Measurements from ENCODE around the gene KCNMA1. TPM values are rescaled to one million over a fixed set of nuclear protein-coding genes. Genes with fewer than 3 reads are reported as not detected.

Gene KCNMA1
- total and polyA plus RNA-seq, 4 donors = 36.2 to 95.0 (median 54.3) TPM

DNA sequence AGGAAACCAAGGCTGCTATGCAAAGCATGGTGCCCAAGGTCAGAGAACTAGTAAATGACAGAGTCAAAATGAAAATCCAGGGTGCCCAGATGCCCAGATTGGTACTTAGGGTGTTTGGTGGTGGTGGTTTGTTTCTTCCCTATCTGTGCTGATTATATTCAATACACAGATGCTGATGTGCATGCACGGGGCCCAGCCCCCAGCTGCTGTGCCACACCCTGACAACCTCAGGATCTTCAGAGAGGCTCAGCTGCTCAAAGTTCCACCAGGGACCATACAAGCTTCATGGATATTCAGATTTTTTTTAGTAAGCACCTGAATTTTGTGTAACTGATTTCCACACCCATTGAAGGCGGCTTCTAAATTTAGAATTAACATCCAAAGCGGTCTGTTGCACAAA, 75.6 kb downstream of the KCNMA1 start:
- no peak for DNase-seq (ENCODE audit: low read depth in 4 of 6, low spot score in 6 of 6)
- peaks cover 15% of the 10 kb centered on the region for H3K4me1 ChIP-seq (ENCODE audit: control insufficient read depth, insufficient read depth, low read length)
- H3K27me3 ChIP-seq (ENCODE audit: control insufficient read depth, insufficient read depth, low read length) = no peaks in the 10 kb centered on the region
- no peak overlapping the region for H3K4me3 ChIP-seq (ENCODE audit: low read depth, low read length)
- whole genome bisulfite sequencing (ENCODE audit: insufficient coverage) = 100% methylated on average over 1 of the region's 3 CpGs
- no peak overlapping the region for H3K27ac ChIP-seq (ENCODE audit: low read depth, low read length)
- no peaks in the 10 kb centered on the region for H3K36me3 ChIP-seq (ENCODE audit: control insufficient read depth, insufficient read depth, low read length)
- H3K9me3 ChIP-seq (ENCODE audit: control insufficient read depth, insufficient read depth, low read length) = no peaks in the 10 kb centered on the region

DNA sequence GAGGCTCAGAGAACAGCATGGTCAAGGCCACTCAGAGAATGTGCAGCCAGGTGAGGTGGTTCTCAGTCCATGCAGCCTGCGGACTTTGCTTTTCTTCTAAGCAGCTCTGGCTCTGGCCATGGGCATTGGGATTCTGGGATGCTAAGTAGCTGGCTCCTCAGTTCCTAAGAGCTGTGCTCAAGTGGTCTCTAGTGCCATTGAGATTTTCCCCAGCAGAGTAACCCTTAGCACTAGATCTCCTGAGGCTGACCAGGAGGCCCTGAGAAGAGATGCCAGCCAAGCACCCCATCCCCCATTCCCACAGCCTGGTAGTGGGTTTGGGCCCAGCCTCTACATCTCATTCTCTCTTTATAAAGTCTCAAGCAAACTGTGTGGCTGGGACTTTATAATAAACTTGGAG, 77.1 kb downstream of the KCNMA1 start:
- H3K27ac ChIP-seq (ENCODE audit: low read depth, low read length) = no peak overlapping the region
- WGBS (ENCODE audit: insufficient coverage) = 100% methylated on average over 1 of the region's 1 CpG
- no peak overlapping the region for H3K4me3 ChIP-seq (ENCODE audit: low read depth, low read length)
- peaks cover 7% of the 10 kb centered on the region for H3K4me1 ChIP-seq (ENCODE audit: control insufficient read depth, insufficient read depth, low read length)
- DNase-seq (ENCODE audit: low read depth in 4 of 6, low spot score in 6 of 6) = no peak
- no peaks in the 10 kb centered on the region for H3K27me3 ChIP-seq (ENCODE audit: control insufficient read depth, insufficient read depth, low read length)
- H3K36me3 ChIP-seq (ENCODE audit: control insufficient read depth, insufficient read depth, low read length) = no peaks in the 10 kb centered on the region
- H3K9me3 ChIP-seq (ENCODE audit: control insufficient read depth, insufficient read depth, low read length) = no peaks in the 10 kb centered on the region

DNA sequence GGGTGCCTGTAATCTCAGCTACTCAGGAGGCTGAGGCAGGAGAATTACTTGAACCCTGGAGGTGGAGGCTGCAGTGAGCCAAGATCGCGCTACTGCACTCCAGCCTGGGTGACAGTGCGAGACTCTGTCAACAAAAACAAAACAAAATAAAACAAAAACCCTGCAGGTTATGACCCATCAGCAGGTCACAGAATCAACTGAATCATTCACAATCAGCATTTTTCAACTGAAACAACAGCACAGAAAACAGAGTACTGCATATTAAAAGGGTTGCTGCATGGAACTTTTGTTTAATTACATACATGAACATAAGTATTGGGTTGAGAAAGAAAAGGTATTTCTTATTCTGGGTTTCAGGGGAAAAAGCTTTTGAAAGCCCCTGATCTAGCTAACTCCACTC, 77.6 kb downstream of the KCNMA1 start:
- H3K27ac ChIP-seq (ENCODE audit: low read depth, low read length) = no peak overlapping the region
- WGBS (ENCODE audit: insufficient coverage) = no CpG with 5 or more reads among the region's 3 CpGs
- DNase-seq (ENCODE audit: low read depth in 4 of 6, low spot score in 6 of 6) = no peak

DNA sequence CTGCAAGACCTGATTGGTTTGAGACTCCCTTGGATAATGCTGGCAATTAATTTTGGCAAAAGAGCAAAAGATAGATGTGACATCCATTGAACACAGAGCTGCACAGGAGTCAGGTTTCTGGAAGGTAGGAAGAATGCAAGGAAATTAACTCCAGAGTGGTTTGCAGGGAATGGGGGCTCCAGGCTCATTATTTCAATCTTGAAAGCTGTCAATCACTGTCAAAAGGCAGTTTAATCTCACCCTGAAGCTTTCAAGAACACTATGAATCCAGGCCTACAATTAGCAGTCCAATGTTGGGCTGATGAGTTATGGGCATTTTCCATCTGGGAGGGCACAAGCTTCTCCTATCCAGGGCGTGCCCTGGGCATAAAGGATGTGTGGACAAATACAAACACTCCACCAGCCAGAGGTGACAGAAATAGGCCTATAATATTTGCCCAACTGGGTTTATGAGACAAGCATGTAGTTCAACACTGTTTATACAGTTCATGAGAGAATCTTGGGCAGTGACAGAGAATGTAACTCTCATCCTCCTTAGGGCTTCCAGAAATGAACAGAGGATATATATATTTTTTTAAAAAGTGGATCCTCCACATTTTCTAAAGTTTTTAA, 80.5 kb downstream of the KCNMA1 start:
- H3K27ac ChIP-seq (ENCODE audit: low read depth, low read length) = no peak overlapping the region

More for the DNA sequence above, 77.6 kb downstream of the KCNMA1 start:
- Histone ChIP-seq H3K9me3 (ENCODE audit: control insufficient read depth, insufficient read depth, low read length) (no peaks in the 10 kb centered on the region), H3K4me3 (ENCODE audit: low read depth, low read length) (no peak overlapping the region), H3K4me1 (ENCODE audit: control insufficient read depth, insufficient read depth, low read length) (peaks cover 4% of the 10 kb centered on the region), H3K27me3 (ENCODE audit: control insufficient read depth, insufficient read depth, low read length) (no peaks in the 10 kb centered on the region), H3K36me3 (ENCODE audit: control insufficient read depth, insufficient read depth, low read length) (no peaks in the 10 kb centered on the region)

GRCh38 chr10:77555591-77556212, 81.9 kb downstream of the KCNMA1 start:
- H3K9me3 ChIP-seq (ENCODE audit: control insufficient read depth, insufficient read depth, low read length) = no peaks in the 10 kb centered on the region
- H3K27me3 ChIP-seq (ENCODE audit: control insufficient read depth, insufficient read depth, low read length) = no peaks in the 10 kb centered on the region
- peak overlapping the region; percentile 33 for H3K27ac ChIP-seq (ENCODE audit: low read depth, low read length)
- peaks cover 7% of the 10 kb centered on the region for H3K4me1 ChIP-seq (ENCODE audit: control insufficient read depth, insufficient read depth, low read length)
- WGBS (ENCODE audit: insufficient coverage) = 100% methylated on average over 2 of the region's 4 CpGs
- no peaks in the 10 kb centered on the region for H3K36me3 ChIP-seq (ENCODE audit: control insufficient read depth, insufficient read depth, low read length)
- H3K4me3 ChIP-seq (ENCODE audit: low read depth, low read length) = no peak overlapping the region
- peak in 1 of 6 donors; percentile 39 for DNase-seq (ENCODE audit: low read depth in 4 of 6, low spot score in 6 of 6)

More for the DNA sequence above, 80.5 kb downstream of the KCNMA1 start:
- DNase-seq (ENCODE audit: low read depth in 4 of 6, low spot score in 6 of 6) = peak in 1 of 6 donors; percentile 41
- Histone ChIP-seq H3K9me3 (ENCODE audit: control insufficient read depth, insufficient read depth, low read length) (no peaks in the 10 kb centered on the region), H3K4me1 (ENCODE audit: control insufficient read depth, insufficient read depth, low read length) (peaks cover 7% of the 10 kb centered on the region), H3K4me3 (ENCODE audit: low read depth, low read length) (no peak overlapping the region), H3K36me3 (ENCODE audit: control insufficient read depth, insufficient read depth, low read length) (no peaks in the 10 kb centered on the region), H3K27me3 (ENCODE audit: control insufficient read depth, insufficient read depth, low read length) (no peaks in the 10 kb centered on the region)
- WGBS (ENCODE audit: insufficient coverage) = no CpG with 5 or more reads among the region's 1 CpG

GRCh38 chr10:77554996-77555397, 82.6 kb downstream of the KCNMA1 start:
- DNase-seq (ENCODE audit: low read depth in 4 of 6, low spot score in 6 of 6) = no peak
- Histone ChIP-seq H3K36me3 (ENCODE audit: control insufficient read depth, insufficient read depth, low read length) (no peaks in the 10 kb centered on the region), H3K4me3 (ENCODE audit: low read depth, low read length) (no peak overlapping the region), H3K27ac (ENCODE audit: low read depth, low read length) (peak overlapping the region; percentile 47), H3K27me3 (ENCODE audit: control insufficient read depth, insufficient read depth, low read length) (no peaks in the 10 kb centered on the region), H3K4me1 (ENCODE audit: control insufficient read depth, insufficient read depth, low read length) (peaks cover 12% of the 10 kb centered on the region), H3K9me3 (ENCODE audit: control insufficient read depth, insufficient read depth, low read length) (no peaks in the 10 kb centered on the region)
- 82% methylated on average over 4 of the region's 7 CpGs for WGBS (ENCODE audit: insufficient coverage)

GRCh38 chr10:77553966-77554365, 83.6 kb downstream of the KCNMA1 start:
- 90% methylated on average over 4 of the region's 5 CpGs for WGBS (ENCODE audit: insufficient coverage)
- H3K4me1 ChIP-seq (ENCODE audit: control insufficient read depth, insufficient read depth, low read length) = peaks cover 15% of the 10 kb centered on the region
- H3K27ac ChIP-seq (ENCODE audit: low read depth, low read length) = no peak overlapping the region

GRCh38 chr10:77553311-77553710, 84.3 kb downstream of the KCNMA1 start:
- no peaks in the 10 kb centered on the region for H3K27me3 ChIP-seq (ENCODE audit: control insufficient read depth, insufficient read depth, low read length)
- H3K4me3 ChIP-seq (ENCODE audit: low read depth, low read length) = no peak overlapping the region
- H3K4me1 ChIP-seq (ENCODE audit: control insufficient read depth, insufficient read depth, low read length) = peaks cover 15% of the 10 kb centered on the region
- no peaks in the 10 kb centered on the region for H3K9me3 ChIP-seq (ENCODE audit: control insufficient read depth, insufficient read depth, low read length)
- H3K27ac ChIP-seq (ENCODE audit: low read depth, low read length) = no peak overlapping the region
- 58% methylated on average over 3 of the region's 3 CpGs for WGBS (ENCODE audit: insufficient coverage)
- H3K36me3 ChIP-seq (ENCODE audit: control insufficient read depth, insufficient read depth, low read length) = no peaks in the 10 kb centered on the region
- DNase-seq (ENCODE audit: low read depth in 4 of 6, low spot score in 6 of 6) = no peak

More at GRCh38 chr10:77553966-77554365, 83.6 kb downstream of the KCNMA1 start:
- Histone ChIP-seq H3K27me3 (ENCODE audit: control insufficient read depth, insufficient read depth, low read length) (no peaks in the 10 kb centered on the region), H3K36me3 (ENCODE audit: control insufficient read depth, insufficient read depth, low read length) (no peaks in the 10 kb centered on the region), H3K4me3 (ENCODE audit: low read depth, low read length) (no peak overlapping the region), H3K9me3 (ENCODE audit: control insufficient read depth, insufficient read depth, low read length) (no peaks in the 10 kb centered on the region)
- DNase-seq (ENCODE audit: low read depth in 4 of 6, low spot score in 6 of 6) = no peak

DNA sequence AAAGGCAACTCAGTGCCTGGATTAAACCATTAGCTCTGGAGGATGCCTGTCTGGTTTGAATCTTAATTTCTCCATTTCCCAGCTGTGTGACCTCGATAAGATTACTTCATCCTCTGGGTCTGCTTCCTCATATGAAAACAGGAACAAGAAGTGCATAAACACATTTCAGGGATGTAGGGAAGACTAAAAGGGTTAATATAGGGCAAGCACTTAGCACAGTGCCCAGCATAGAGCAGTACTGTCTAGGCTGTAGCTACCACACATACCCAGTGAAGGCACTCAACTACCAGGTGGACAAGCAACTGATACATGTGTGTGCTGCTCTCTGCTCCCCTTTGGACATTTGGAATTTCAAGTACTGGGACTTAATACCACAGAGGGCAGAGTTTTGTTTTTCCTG, 85.4 kb downstream of the KCNMA1 start:
- DNase-seq (ENCODE audit: low read depth in 4 of 6, low spot score in 6 of 6) = no peak
- no peak overlapping the region for H3K27ac ChIP-seq (ENCODE audit: low read depth, low read length)
- WGBS (ENCODE audit: insufficient coverage) = no CpG with 5 or more reads among the region's 1 CpG

GRCh38 chr10:77550378-77550777, 87.2 kb downstream of the KCNMA1 start:
- peaks cover 15% of the 10 kb centered on the region for H3K4me1 ChIP-seq (ENCODE audit: control insufficient read depth, insufficient read depth, low read length)
- no peaks in the 10 kb centered on the region for H3K27me3 ChIP-seq (ENCODE audit: control insufficient read depth, insufficient read depth, low read length)
- no peaks in the 10 kb centered on the region for H3K9me3 ChIP-seq (ENCODE audit: control insufficient read depth, insufficient read depth, low read length)
- WGBS (ENCODE audit: insufficient coverage) = 75% methylated on average over 10 of the region's 10 CpGs
- DNase-seq (ENCODE audit: low read depth in 4 of 6, low spot score in 6 of 6) = no peak
- no peak overlapping the region for H3K27ac ChIP-seq (ENCODE audit: low read depth, low read length)
- H3K4me3 ChIP-seq (ENCODE audit: low read depth, low read length) = no peak overlapping the region
- no peaks in the 10 kb centered on the region for H3K36me3 ChIP-seq (ENCODE audit: control insufficient read depth, insufficient read depth, low read length)

More for the DNA sequence above, 85.4 kb downstream of the KCNMA1 start:
- H3K4me1 ChIP-seq (ENCODE audit: control insufficient read depth, insufficient read depth, low read length) = peaks cover 15% of the 10 kb centered on the region
- H3K4me3 ChIP-seq (ENCODE audit: low read depth, low read length) = no peak overlapping the region
- H3K27me3 ChIP-seq (ENCODE audit: control insufficient read depth, insufficient read depth, low read length) = no peaks in the 10 kb centered on the region
- no peaks in the 10 kb centered on the region for H3K9me3 ChIP-seq (ENCODE audit: control insufficient read depth, insufficient read depth, low read length)
- no peaks in the 10 kb centered on the region for H3K36me3 ChIP-seq (ENCODE audit: control insufficient read depth, insufficient read depth, low read length)

Measured in spinal cord (tissue), 10 donors.